Lower leg skin (tissue), 4 donors: ENCODE measurements around the gene TMED10. TPM values are rescaled to one million over a fixed set of nuclear protein-coding genes. Genes with fewer than 3 reads are reported as not detected.
A peak's percentile ranks its signal among the peaks of the same experiment; 100 is the strongest.

Experiments used
- DNase-seq, 2 donors: peaks; one replicate each; pipeline ENCODE4 v3.0.0-alpha.2; 2019; ENCODE audit warnings: low spot score in 2 of 2
- H3K4me3 ChIP-seq: fragments of 200-600 bp; sonication (generic); 2 replicates; pipeline ENCODE4 v1.5.1; 2017; ENCODE audit warnings: mild to moderate bottlenecking, low read depth; ENCODE audit not compliant: poor library complexity, severe bottlenecking
- POLR2A ChIP-seq, 2 donors: fragments of 450-650 bp; IDR thresholded peaks; one replicate each; pipeline ENCODE4 v1.6.1; 2016 to 2017; ENCODE audit warnings: antibody characterized with exemption in 2 of 2, mild to moderate bottlenecking in 1 of 2, moderate library complexity in 1 of 2
- WGBS, 2 donors: methylation state at CpG; one replicate each; pipeline ENCODE4 v1.1.5; 2018; 5-methylcytosine and 5-hydroxymethylcytosine counted together
- intact Hi-C: fragments of 100-400 bp; cut with DNase I; formaldehyde crosslinking; loops from one replicate; pipeline ENCODE4 v1.15.0; 2023; ENCODE audit warnings: low total_unique reads
- total RNA-seq, 4 donors: library from RNA; depleted of rRNA; stranded (reverse); fragments of >200 nt; gene quantifications; one replicate each; pipeline ENCODE4 v1.1.0, GENCODE V29; 2016
- TF ChIP-seq, protein P1 (sequence below), 3 donors: fragments of 450-650 bp; IDR thresholded peaks; one replicate each; pipeline ENCODE4 v1.5.1; 2016; ENCODE audit warnings: antibody characterized with exemption in 3 of 3, mild to moderate bottlenecking in 3 of 3, moderate library complexity in 2 of 3

TMED10 gene
- total RNA-seq, 4 donors from 2014 or later = 144 to 208 (median 184) TPM

DNA sequence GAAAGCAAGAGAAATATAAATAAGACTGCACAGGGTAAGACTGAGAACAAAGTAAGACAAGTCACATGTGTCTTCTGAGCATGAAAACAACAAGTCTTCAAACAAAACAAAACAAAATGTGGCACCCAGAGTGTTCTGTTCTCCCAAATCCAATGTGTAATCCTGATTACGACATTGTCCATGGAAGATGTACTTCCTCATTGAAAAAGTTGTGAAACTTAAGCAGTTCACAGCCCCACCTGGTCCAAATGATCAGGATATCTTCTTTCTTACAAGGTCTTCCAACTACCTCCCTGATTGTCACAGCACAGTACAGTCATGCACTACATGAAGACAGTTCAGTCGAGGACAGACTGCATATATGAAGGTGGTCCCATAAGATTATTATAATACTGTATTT lies 26.3 kb downstream of the TMED10 start:
- H3K4me3 ChIP-seq = no peak overlapping the region
- TF ChIP-seq, protein P1, sequence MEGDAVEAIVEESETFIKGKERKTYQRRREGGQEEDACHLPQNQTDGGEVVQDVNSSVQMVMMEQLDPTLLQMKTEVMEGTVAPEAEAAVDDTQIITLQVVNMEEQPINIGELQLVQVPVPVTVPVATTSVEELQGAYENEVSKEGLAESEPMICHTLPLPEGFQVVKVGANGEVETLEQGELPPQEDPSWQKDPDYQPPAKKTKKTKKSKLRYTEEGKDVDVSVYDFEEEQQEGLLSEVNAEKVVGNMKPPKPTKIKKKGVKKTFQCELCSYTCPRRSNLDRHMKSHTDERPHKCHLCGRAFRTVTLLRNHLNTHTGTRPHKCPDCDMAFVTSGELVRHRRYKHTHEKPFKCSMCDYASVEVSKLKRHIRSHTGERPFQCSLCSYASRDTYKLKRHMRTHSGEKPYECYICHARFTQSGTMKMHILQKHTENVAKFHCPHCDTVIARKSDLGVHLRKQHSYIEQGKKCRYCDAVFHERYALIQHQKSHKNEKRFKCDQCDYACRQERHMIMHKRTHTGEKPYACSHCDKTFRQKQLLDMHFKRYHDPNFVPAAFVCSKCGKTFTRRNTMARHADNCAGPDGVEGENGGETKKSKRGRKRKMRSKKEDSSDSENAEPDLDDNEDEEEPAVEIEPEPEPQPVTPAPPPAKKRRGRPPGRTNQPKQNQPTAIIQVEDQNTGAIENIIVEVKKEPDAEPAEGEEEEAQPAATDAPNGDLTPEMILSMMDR (IDR thresholded peaks at IDR 0.05) = no peak
- TF ChIP-seq POLR2A (IDR thresholded peaks at IDR 0.05) = no peak
- peak in 1 of 2 donors; percentile 60 for DNase-seq
- intact Hi-C loops = no loop called here
- WGBS, 2 donors = 66 to 77% methylated on average over 2 of the region's 2 CpGs

DNA sequence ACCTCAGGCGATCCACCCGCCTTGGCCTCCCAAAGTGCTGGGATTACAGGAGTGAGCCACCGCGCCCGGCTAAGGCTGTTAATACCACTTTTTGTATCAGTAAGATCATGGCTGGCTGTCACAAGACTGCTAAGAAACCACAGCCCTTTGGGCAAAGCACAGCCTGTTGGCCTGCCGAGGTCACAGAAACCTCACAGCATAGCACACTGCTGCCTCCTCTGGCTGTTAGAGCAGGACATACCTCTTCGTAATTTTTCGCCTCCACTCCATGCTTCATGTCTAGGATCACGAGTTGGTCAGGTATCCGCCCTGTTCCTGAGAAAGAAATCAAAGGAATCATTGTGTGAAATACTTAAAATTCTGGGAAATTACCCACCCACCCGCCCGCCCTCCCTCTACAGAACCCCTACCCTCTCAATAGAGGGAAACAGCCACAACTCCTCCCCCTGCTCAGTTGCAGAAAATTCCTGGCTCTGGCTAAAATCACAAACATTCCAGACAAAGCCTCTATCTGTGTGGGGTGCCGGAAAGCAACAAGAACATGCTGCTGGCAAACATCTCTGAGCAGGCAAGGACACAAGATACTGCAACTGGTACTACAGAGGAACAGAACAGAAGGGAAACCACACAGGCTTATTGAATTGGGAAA lies 28.9 kb downstream of the TMED10 start:
- no peak for TF ChIP-seq POLR2A (IDR thresholded peaks at IDR 0.05)
- TF ChIP-seq, protein P1 (IDR thresholded peaks at IDR 0.05) = no peak
- H3K4me3 ChIP-seq = no peak overlapping the region
- DNase-seq = peak; percentile 90 to 95
- WGBS, 2 donors = 53 to 57% methylated on average over 13 of the region's 13 CpGs
- intact Hi-C loops = no loop called here

DNA sequence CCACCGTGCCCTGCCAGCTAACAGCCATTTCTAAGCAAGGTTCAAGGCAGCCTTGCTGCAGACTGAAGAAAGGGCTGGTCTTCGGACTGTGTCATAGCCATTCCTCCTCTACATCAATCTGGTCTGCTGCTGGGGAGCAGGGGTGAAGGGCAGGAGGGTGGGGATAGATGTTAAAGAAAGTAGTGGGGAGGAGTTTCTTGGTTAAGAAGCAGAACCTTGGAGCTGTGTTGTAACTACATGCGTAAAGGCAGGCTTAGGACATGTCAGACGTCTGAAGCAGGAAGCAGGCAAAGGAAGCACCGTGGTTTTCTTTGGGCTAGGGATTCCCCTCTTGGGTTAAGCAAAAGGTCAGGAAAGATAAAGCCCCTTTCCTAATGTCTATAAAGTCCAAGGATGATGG lies 31.5 kb downstream of the TMED10 start:
- no peak for TF ChIP-seq POLR2A (IDR thresholded peaks at IDR 0.05)
- 69% methylated on average over 5 of the region's 5 CpGs for WGBS, 2 donors
- peak in 1 of 2 donors; percentile 52 for DNase-seq
- H3K4me3 ChIP-seq = no peak overlapping the region
- intact Hi-C loops = no loop called here

DNA sequence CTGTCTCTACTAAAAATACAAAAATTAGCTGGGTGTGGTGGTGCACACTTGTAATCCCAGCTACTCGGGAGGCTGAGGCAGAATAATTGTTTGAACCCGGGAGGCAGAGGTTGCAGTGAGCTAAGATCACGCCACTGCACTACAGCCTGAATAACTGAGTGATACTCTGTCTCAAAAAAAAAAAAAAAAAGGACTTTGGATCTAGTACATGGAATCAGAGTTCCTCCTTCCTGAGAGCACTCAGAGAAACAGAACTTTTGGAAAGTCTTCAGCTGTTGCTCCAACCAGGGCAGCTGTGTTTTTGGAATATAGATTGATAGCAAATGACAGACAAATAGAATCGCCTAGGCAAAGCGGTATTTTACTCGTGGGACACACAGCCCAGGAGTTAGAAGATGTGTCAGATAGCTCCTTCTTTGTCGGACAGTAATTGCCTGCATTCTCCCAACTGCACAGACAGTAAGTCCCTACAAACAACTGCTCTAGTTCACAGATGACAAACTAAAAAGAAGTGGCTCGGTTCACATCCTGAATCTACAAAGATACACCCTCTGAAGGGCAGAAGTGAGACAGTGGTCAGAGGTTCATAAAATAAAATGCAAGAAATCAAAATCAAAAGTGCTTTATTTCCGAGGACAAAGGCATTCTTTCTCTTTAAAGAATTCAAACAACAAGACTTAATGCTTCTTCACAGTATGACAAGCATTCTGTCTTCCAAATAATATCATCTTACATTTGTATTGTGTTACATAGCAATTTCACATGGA lies 32.5 kb downstream of the TMED10 start:
- intact Hi-C loops = no loop called here
- DNase-seq = no peak
- 77 to 82% methylated on average over 9 of the region's 9 CpGs for WGBS, 2 donors
- H3K4me3 ChIP-seq = no peak overlapping the region
- TF ChIP-seq POLR2A (IDR thresholded peaks at IDR 0.05) = no peak
- TF ChIP-seq, protein P1 (IDR thresholded peaks at IDR 0.05) = no peak

DNA sequence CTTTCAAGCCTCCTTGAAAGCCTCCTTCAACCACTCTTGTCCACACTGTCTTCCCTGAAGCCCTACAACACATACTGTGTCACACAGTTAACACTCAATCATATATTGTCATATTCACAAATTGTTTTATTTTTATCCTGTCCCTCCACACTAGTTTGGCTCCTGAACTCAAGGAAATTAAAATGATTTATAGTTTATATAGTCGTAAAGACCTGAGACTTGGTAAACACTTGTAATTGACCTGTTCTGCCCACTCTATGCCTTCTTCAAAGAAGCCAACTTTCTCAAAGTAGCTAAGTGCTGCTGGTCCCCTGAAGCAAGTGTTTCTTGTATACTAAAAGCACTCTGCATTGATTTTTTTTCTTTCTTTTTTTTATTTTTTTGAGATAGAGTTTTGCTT lies 33.9 kb downstream of the TMED10 start:
- no peak for DNase-seq
- intact Hi-C loops = no loop called here
- no peak for TF ChIP-seq POLR2A (IDR thresholded peaks at IDR 0.05)
- TF ChIP-seq, protein P1 (IDR thresholded peaks at IDR 0.05) = no peak
- 21 to 23% methylated on average over 1 of the region's 1 CpG for WGBS, 2 donors
- no peak overlapping the region for H3K4me3 ChIP-seq

DNA sequence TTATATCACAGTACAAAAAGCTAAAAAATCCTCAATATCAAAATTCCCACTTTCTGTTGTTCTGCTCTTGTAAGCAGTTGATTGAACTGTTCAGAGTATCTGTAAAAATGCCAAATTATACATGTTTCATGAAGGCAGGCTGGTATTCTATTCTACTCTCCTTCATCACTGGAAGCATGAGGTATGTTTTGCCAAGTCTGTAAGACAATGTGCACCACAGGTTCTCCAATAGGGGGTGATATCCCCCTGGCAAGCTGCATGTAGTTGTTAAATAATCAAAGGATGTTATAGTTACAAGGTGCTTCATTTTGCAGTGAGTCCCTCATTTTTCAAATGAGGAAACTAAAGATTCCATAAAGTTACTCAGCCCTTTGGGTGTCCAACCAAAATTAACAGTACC lies 34.4 kb downstream of the TMED10 start:
- H3K4me3 ChIP-seq = no peak overlapping the region
- intact Hi-C loops = no loop called here
- TF ChIP-seq, protein P1 (IDR thresholded peaks at IDR 0.05) = no peak
- TF ChIP-seq POLR2A (IDR thresholded peaks at IDR 0.05) = no peak
- DNase-seq = no peak
